Memory B cell (primary cell): ENCODE results near the gene SLC26A9.

Experiments used
- ATAC-seq: fragments of 150-1000 bp; cut with Tn5 transposase; 2 replicates; pipeline ENCODE4 v1.10.0; 2021; ENCODE audit warnings: low read depth, mild to moderate bottlenecking, moderate library complexity
- DNase-seq, 2 donors: peaks; one replicate each; pipeline ENCODE4 v3.0.0; 2022; ENCODE audit warnings: low spot score in 2 of 2
- H3K27ac Mint-ChIP-seq: one replicate; pipeline ENCODE4 v1.8.0; 2022; ENCODE audit warnings: mild to moderate bottlenecking, moderate library complexity, mixed read lengths
- H3K27me3 Mint-ChIP-seq: one replicate; pipeline ENCODE4 v1.8.0; 2022; ENCODE audit warnings: mixed read lengths
- H3K36me3 Mint-ChIP-seq: one replicate; pipeline ENCODE4 v1.8.0; 2022; ENCODE audit warnings: mild to moderate bottlenecking, mixed read lengths
- H3K4me1 Mint-ChIP-seq: one replicate; pipeline ENCODE4 v1.8.0; 2022; ENCODE audit warnings: mixed read lengths
- H3K4me3 Mint-ChIP-seq: one replicate; pipeline ENCODE4 v1.8.0; 2022; ENCODE audit warnings: mild to moderate bottlenecking, moderate library complexity, mixed read lengths
- H3K9me3 Mint-ChIP-seq: one replicate; pipeline ENCODE4 v1.8.0; 2022; ENCODE audit warnings: mixed read lengths

SLC26A9 gene

GRCh38 chr1:205948039-205948438, 4.8 kb upstream of the SLC26A9 start:
- no peak overlapping the region for H3K27ac Mint-ChIP-seq
- H3K36me3 Mint-ChIP-seq = no peaks in the 10 kb centered on the region
- peak; percentile 56 for ATAC-seq
- no peak overlapping the region for H3K4me3 Mint-ChIP-seq
- peaks cover 3% of the 10 kb centered on the region for H3K4me1 Mint-ChIP-seq
- no peak for DNase-seq
- H3K9me3 Mint-ChIP-seq = no peaks in the 10 kb centered on the region
- H3K27me3 Mint-ChIP-seq = peaks cover 2% of the 10 kb centered on the region

- Mint-ChIP-seq H3K4me3 (no peak overlapping the region), H3K36me3 (no peaks in the 10 kb centered on the region), H3K27ac (no peak overlapping the region), H3K27me3 (peaks cover 6% of the 10 kb centered on the region), H3K4me1 (peaks cover 3% of the 10 kb centered on the region), H3K9me3 (no peaks in the 10 kb centered on the region)
- ATAC-seq (no peak), DNase-seq (no peak)
Observed at GRCh38 chr1:205947024-205947423, 3.8 kb upstream of the SLC26A9 start.

GRCh38 chr1:205945069-205945468, 1.8 kb upstream of the SLC26A9 start:
- DNase-seq (no peak), ATAC-seq (no peak)
- no peak overlapping the region for H3K27ac Mint-ChIP-seq
- no peaks in the 10 kb centered on the region for H3K9me3 Mint-ChIP-seq
- H3K27me3 Mint-ChIP-seq = peaks cover 13% of the 10 kb centered on the region
- H3K36me3 Mint-ChIP-seq = no peaks in the 10 kb centered on the region
- H3K4me1 Mint-ChIP-seq = peaks cover 5% of the 10 kb centered on the region
- no peak overlapping the region for H3K4me3 Mint-ChIP-seq

GRCh38 chr1:205944525-205944924, 1.3 kb upstream of the SLC26A9 start:
- Mint-ChIP-seq H3K27me3 (peaks cover 19% of the 10 kb centered on the region), H3K27ac (no peak overlapping the region), H3K9me3 (no peaks in the 10 kb centered on the region), H3K4me3 (no peak overlapping the region), H3K36me3 (no peaks in the 10 kb centered on the region), H3K4me1 (peaks cover 5% of the 10 kb centered on the region)
- ATAC-seq (no peak), DNase-seq (no peak)

- Mint-ChIP-seq H3K9me3 (no peaks in the 10 kb centered on the region), H3K27me3 (peaks cover 29% of the 10 kb centered on the region), H3K36me3 (no peaks in the 10 kb centered on the region), H3K4me3 (no peak overlapping the region), H3K27ac (no peak overlapping the region), H3K4me1 (peaks cover 2% of the 10 kb centered on the region)
- no peak for ATAC-seq
- DNase-seq = no peak
Observed at GRCh38 chr1:205942631-205943159, 561 bp downstream of the SLC26A9 start.

GRCh38 chr1:205940710-205941109, 2.5 kb downstream of the SLC26A9 start:
- no peak overlapping the region for H3K27ac Mint-ChIP-seq
- no peak for DNase-seq
- no peak overlapping the region for H3K4me3 Mint-ChIP-seq
- H3K36me3 Mint-ChIP-seq = no peaks in the 10 kb centered on the region
- H3K4me1 Mint-ChIP-seq = peaks cover 2% of the 10 kb centered on the region
- H3K9me3 Mint-ChIP-seq = no peaks in the 10 kb centered on the region
- no peak for ATAC-seq
- peaks cover 32% of the 10 kb centered on the region for H3K27me3 Mint-ChIP-seq

GRCh38 chr1:205939690-205940330, 3.4 kb downstream of the SLC26A9 start:
- Mint-ChIP-seq H3K27ac (no peak overlapping the region), H3K4me3 (no peak overlapping the region), H3K4me1 (peaks cover 2% of the 10 kb centered on the region), H3K27me3 (peaks cover 32% of the 10 kb centered on the region), H3K36me3 (no peaks in the 10 kb centered on the region), H3K9me3 (no peaks in the 10 kb centered on the region)
- DNase-seq (no peak), ATAC-seq (peak; percentile 61)

- Mint-ChIP-seq H3K4me3 (no peak overlapping the region), H3K27ac (no peak overlapping the region), H3K9me3 (no peaks in the 10 kb centered on the region), H3K4me1 (peaks cover 2% of the 10 kb centered on the region), H3K27me3 (peaks cover 34% of the 10 kb centered on the region), H3K36me3 (no peaks in the 10 kb centered on the region)
- no peak for ATAC-seq
- DNase-seq = no peak
Observed at GRCh38 chr1:205938682-205939081, 4.6 kb downstream of the SLC26A9 start.

GRCh38 chr1:205936846-205937586, 6.2 kb downstream of the SLC26A9 start:
- H3K4me3 Mint-ChIP-seq = no peak overlapping the region
- H3K27ac Mint-ChIP-seq = no peak overlapping the region
- DNase-seq = no peak
- no peak for ATAC-seq
- H3K4me1 Mint-ChIP-seq = peaks cover 2% of the 10 kb centered on the region
- H3K27me3 Mint-ChIP-seq = peaks cover 36% of the 10 kb centered on the region
- H3K36me3 Mint-ChIP-seq = no peaks in the 10 kb centered on the region
- H3K9me3 Mint-ChIP-seq = no peaks in the 10 kb centered on the region

- H3K27me3 Mint-ChIP-seq = peaks cover 34% of the 10 kb centered on the region
Observed at GRCh38 chr1:205936311-205936710, 6.9 kb downstream of the SLC26A9 start.

GRCh38 chr1:205935869-205936268, 7.4 kb downstream of the SLC26A9 start:
- no peaks in the 10 kb centered on the region for H3K36me3 Mint-ChIP-seq
- H3K4me1 Mint-ChIP-seq = peaks cover 2% of the 10 kb centered on the region
- peaks cover 33% of the 10 kb centered on the region for H3K27me3 Mint-ChIP-seq
- DNase-seq (no peak), ATAC-seq (no peak)
- no peaks in the 10 kb centered on the region for H3K9me3 Mint-ChIP-seq
- no peak overlapping the region for H3K4me3 Mint-ChIP-seq
- H3K27ac Mint-ChIP-seq = no peak overlapping the region

More at GRCh38 chr1:205936311-205936710, 6.9 kb downstream of the SLC26A9 start:
- no peaks in the 10 kb centered on the region for H3K9me3 Mint-ChIP-seq
- DNase-seq (no peak), ATAC-seq (no peak)
- no peaks in the 10 kb centered on the region for H3K36me3 Mint-ChIP-seq
- peaks cover 2% of the 10 kb centered on the region for H3K4me1 Mint-ChIP-seq
- H3K27ac Mint-ChIP-seq = no peak overlapping the region
- no peak overlapping the region for H3K4me3 Mint-ChIP-seq

- peaks cover 29% of the 10 kb centered on the region for H3K27me3 Mint-ChIP-seq
- ATAC-seq (no peak), DNase-seq (no peak)
- H3K9me3 Mint-ChIP-seq = no peaks in the 10 kb centered on the region
- no peaks in the 10 kb centered on the region for H3K4me1 Mint-ChIP-seq
- H3K36me3 Mint-ChIP-seq = no peaks in the 10 kb centered on the region
- H3K27ac Mint-ChIP-seq = no peak overlapping the region
- H3K4me3 Mint-ChIP-seq = no peak overlapping the region
Observed at GRCh38 chr1:205934788-205935187, 8.5 kb downstream of the SLC26A9 start.

- Mint-ChIP-seq H3K4me3 (no peak overlapping the region), H3K27ac (no peak overlapping the region), H3K4me1 (no peaks in the 10 kb centered on the region), H3K9me3 (no peaks in the 10 kb centered on the region), H3K27me3 (peaks cover 25% of the 10 kb centered on the region), H3K36me3 (no peaks in the 10 kb centered on the region)
- ATAC-seq (no peak), DNase-seq (no peak)
Observed at GRCh38 chr1:205933671-205934618, 9.3 kb downstream of the SLC26A9 start.

GRCh38 chr1:205932776-205933175, 10.5 kb downstream of the SLC26A9 start:
- H3K27ac Mint-ChIP-seq = no peak overlapping the region
- H3K4me1 Mint-ChIP-seq = no peaks in the 10 kb centered on the region

More at GRCh38 chr1:205932776-205933175, 10.5 kb downstream of the SLC26A9 start:
- ATAC-seq (no peak), DNase-seq (no peak)
- Mint-ChIP-seq H3K27me3 (peaks cover 19% of the 10 kb centered on the region), H3K36me3 (no peaks in the 10 kb centered on the region), H3K9me3 (no peaks in the 10 kb centered on the region), H3K4me3 (no peak overlapping the region)
